Cardiac septum (tissue), 1 donor: ENCODE data around the gene ADAMTS20. TPM values are rescaled to one million over a fixed set of nuclear protein-coding genes. Genes with fewer than 3 reads are reported as not detected.

Experiments used
- DNase-seq: peaks from one replicate; pipeline ENCODE4 v3.0.0-alpha.2; 2020; ENCODE audit warnings: low spot score
- intact Hi-C: fragments of 100-400 bp; cut with DNase I; formaldehyde crosslinking; loops from one replicate; pipeline ENCODE4 v1.14.0; 2022
- total RNA-seq: library from RNA; stranded (reverse); fragmentation: NEBNext Ultra II Directional; extraction: Animal tissue kit (Norgen Biotek cat#: 25700); gene quantifications from one replicate; pipeline ENCODE4 v1.2.1, GENCODE V29; 2021
- donor health status: DM: no; HTN: no; CAD: no.

Gene ADAMTS20
- total RNA-seq, 1 donor from 2014 or later = not detected

DNA sequence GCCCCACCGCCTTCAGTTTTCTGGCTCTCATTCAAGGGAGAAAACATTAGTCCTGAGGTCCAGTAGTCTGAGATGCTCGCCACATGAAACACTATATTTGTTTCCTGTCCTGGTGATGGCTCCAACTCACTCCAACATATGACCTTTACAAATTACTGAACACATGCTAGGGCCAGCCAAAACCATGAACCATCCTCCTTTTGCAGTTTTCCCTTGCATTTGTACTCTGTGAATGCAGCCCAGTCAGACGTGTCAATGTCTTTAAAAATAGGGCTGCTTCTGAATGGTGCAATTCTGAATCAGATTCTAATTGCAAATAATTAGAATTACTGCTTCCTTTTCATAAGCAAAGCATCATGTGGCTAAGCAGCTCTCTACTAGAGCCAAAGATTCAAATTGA lies 36.0 kb downstream of the ADAMTS20 start:
- intact Hi-C loops = no loop called here
- no peak for DNase-seq

- no peak for DNase-seq
- intact Hi-C loops = no loop called here
These were observed 50.3 kb downstream of the ADAMTS20 start for GRCh38 chr12:43501703-43502102.

- intact Hi-C loops = no loop called here
- DNase-seq = no peak
These were observed 58.7 kb downstream of the ADAMTS20 start for GRCh38 chr12:43493261-43493797.

- DNase-seq = no peak
- intact Hi-C loops = no loop called here
These were observed 69.5 kb downstream of the ADAMTS20 start for GRCh38 chr12:43482311-43483085.

DNA sequence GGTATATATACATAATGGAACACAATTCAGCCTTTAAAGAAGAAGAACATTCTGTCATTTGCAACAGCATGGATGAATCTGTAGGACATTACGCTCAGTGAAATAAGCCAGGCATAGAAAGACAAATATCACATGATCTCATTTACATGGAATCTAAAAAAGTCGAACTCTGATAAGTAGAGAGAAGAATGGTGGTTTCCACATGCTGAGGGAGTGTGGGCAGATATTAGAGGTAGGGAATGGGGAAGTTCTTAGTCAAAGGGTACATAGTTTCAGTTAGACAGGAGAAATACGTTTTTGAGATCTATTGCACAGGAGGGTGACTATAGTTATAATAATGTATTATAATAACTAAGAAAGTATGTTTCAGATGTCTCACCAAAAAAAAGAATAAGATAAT lies 71.4 kb downstream of the ADAMTS20 start:
- no peak for DNase-seq
- intact Hi-C loops = no loop called here

- intact Hi-C loops = no loop called here
- no peak for DNase-seq
These were observed 89.3 kb downstream of the ADAMTS20 start for GRCh38 chr12:43462741-43463140.

- no peak for DNase-seq
- intact Hi-C loops = no loop called here
These were observed 89.9 kb downstream of the ADAMTS20 start for GRCh38 chr12:43462080-43462479.

DNA sequence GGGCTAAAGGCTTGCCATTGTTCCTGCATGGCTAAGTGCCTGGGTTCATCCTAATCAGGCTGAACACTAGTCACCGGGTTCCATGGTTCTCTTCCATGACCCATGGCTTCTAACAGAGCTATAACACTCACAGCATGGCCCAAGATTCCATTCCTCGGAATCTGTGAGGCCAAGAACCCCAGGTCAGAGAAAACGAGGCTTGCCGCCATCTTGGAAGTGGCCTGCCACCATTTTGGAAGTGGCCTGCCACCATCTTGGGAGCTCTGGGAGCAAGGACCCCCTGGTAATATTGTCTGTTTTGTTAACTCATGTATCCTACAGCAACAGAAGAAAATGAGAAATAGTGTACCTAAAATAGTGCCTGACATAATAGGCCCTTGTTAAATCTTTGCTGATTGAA lies 92.7 kb downstream of the ADAMTS20 start:
- intact Hi-C loops = no loop called here
- no peak for DNase-seq

GRCh38 chr12:43453761-43454160 lies 98.2 kb downstream of the ADAMTS20 start:
- DNase-seq = no peak
- intact Hi-C loops = no loop called here

GRCh38 chr12:43444940-43445564 lies 107.0 kb downstream of the ADAMTS20 start:
- intact Hi-C loops = no loop called here
- no peak for DNase-seq

GRCh38 chr12:43436597-43436996 lies 115.4 kb downstream of the ADAMTS20 start:
- intact Hi-C loops = no loop called here
- no peak for DNase-seq

GRCh38 chr12:43434614-43435013 lies 117.4 kb downstream of the ADAMTS20 start:
- intact Hi-C loops = no loop called here
- DNase-seq = no peak

DNA sequence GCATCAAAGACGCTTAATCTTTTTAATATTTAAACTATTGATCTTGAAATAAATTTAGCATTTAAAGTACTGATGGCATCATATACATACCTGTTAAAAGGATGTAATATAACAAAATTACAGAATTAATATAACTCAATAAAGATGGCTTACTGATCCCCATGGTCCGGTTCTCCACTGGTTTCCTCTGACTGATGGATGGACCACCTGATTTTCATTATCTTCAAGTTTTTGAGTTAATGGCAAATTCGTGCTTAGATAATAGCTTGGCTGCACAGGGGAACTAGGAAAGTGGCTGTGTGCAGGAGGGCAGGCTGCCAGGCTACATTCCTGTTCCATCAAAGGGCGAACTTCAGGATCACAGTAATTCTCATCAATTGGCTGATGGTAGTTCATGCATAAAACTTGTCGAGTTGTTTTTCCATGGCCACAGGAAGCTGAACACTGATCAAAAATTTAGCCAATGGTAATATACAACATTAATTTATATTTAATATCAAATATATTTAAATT lies 123.9 kb downstream of the ADAMTS20 start:
- DNase-seq = no peak
- intact Hi-C loops = no loop called here

DNA sequence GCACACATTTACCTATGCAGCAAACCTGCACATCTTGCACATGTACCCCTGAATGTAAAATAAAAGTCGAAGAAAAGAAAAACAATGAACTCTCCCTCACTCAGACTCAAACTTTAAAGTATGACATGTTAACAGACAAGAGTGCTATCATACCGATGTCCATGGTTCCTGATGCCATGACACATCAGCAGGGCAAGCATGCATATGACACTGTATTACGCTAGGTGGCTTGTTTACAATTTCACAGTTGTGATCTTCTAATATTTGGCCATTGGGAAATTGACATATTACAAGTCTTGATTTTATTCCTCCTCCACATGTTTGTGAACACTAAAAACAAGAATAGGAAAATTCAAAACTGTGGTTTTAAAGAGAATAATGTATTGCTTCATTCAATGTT lies 126.6 kb downstream of the ADAMTS20 start:
- intact Hi-C loops = no loop called here
- DNase-seq = no peak

DNA sequence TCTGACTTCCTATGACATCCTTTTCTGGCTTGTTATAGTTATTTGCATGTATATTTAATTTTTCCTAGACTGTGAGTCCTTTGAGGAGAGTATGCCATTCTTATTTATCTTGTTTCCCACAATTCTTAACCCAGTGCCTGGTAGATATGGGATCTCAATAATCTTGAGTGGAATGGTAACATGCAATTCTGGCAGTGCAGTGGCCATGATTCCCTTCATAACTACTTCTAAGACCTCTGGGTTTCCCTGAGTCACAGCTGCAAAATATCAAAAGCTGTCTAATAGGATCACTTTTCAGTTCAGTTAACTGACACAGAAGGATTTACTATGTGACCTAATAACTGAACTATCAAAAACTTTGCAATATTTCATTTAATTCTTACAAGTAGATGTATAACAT lies 135.0 kb downstream of the ADAMTS20 start:
- DNase-seq = no peak
- intact Hi-C loops = no loop called here

- no peak for DNase-seq
- intact Hi-C loops = no loop called here
These were observed 144.0 kb downstream of the ADAMTS20 start for GRCh38 chr12:43407816-43408645.

- DNase-seq = no peak
- intact Hi-C loops = no loop called here
These were observed 145.2 kb downstream of the ADAMTS20 start for GRCh38 chr12:43406801-43407200.

DNA sequence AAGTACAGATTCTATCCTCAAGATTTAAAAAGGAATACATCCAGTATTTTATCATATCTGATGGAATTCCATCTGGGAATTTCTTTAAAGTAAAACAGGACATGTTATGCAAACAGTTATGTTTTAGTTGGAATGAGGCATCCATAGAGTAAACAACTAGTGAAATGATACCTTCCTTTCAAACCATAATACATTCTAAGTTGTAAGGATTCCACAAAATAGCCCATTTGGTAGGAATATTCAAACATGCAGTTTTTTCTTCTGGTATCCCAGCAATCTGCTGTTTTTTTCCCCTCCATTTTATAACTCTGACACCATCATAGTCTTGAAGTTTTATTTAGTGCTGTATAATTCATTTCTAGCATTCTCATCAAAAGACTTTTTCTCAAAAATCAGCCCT lies 149.6 kb downstream of the ADAMTS20 start:
- DNase-seq = no peak
- intact Hi-C loops = no loop called here

- no peak for DNase-seq
- intact Hi-C loops = no loop called here
These were observed 150.9 kb downstream of the ADAMTS20 start for GRCh38 chr12:43401096-43401495.

GRCh38 chr12:43396671-43397070 lies 155.3 kb downstream of the ADAMTS20 start:
- no peak for DNase-seq
- intact Hi-C loops = no loop called here
